SJCRH30 (cell line): ENCODE measurements around the gene TACC2. TPM values are rescaled to one million over a fixed set of nuclear protein-coding genes. Genes with fewer than 3 reads are reported as not detected.
"Not testable (repeated sequence)": the region's sequence is repeated elsewhere in the genome, so short reads cannot be mapped to it uniquely, and the experiment has no call there.

ENCODE experiments used
- DNase-seq, 2 experiments: peaks; one replicate each; pipeline ENCODE4 v3.0.0-alpha.2; 2015 to 2020
- H3K27ac ChIP-seq: fragments of 250-450 bp; sonication (Bioruptor Pico); 2 replicates; pipeline ENCODE4 v1.5.1; 2020; ENCODE audit warnings: mild to moderate bottlenecking, moderate library complexity
- H3K27me3 ChIP-seq: fragments of 250-450 bp; sonication (Bioruptor Pico); 2 replicates; pipeline ENCODE4 v1.5.1; 2020; ENCODE audit warnings: mild to moderate bottlenecking, moderate library complexity
- H3K36me3 ChIP-seq: fragments of 250-450 bp; sonication (Bioruptor Pico); 2 replicates; pipeline ENCODE4 v1.5.1; 2020; ENCODE audit warnings: mild to moderate bottlenecking, moderate library complexity
- H3K4me1 ChIP-seq: fragments of 250-450 bp; sonication (Bioruptor Pico); 2 replicates; pipeline ENCODE4 v1.5.1; 2020; ENCODE audit warnings: mild to moderate bottlenecking, moderate library complexity
- H3K4me3 ChIP-seq: fragments of 250-450 bp; sonication (Bioruptor Pico); 2 replicates; pipeline ENCODE4 v1.5.1; 2020; ENCODE audit warnings: mild to moderate bottlenecking, moderate library complexity
- H3K9me3 ChIP-seq: fragments of 250-450 bp; sonication (Bioruptor Pico); replicated peaks from 2 replicates; pipeline ENCODE4 v1.5.1; 2020; ENCODE audit warnings: mild to moderate bottlenecking, moderate library complexity
- total RNA-seq: library from RNA; depleted of rRNA; stranded (reverse); fragments of >200 nt; shearing (Covaris generic); gene quantifications from 2 replicates; pipeline ENCODE4 v1.2.3, GENCODE V29; 2014

The TACC2 gene
- total RNA-seq, 1 experiment from 2014 or later, result 30.5 TPM

- H3K4me1 ChIP-seq, result no peaks in the 10 kb centered on the region
- H3K36me3 ChIP-seq, result no peaks in the 10 kb centered on the region
- H3K27ac ChIP-seq, result no peak overlapping the region
- H3K4me3 ChIP-seq, result no peak overlapping the region
- H3K27me3 ChIP-seq, result peaks cover 5% of the 10 kb centered on the region
- H3K9me3 ChIP-seq, result peaks cover under 1% of the 10 kb centered on the region
- DNase-seq, result no peak
These were observed 18.5 kb downstream of the TACC2 start for GRCh38 chr10:122007415-122007814.

GRCh38 chr10:122010405-122011050, 21.6 kb downstream of the TACC2 start:
- Histone ChIP-seq H3K9me3 (no peaks in the 10 kb centered on the region), H3K36me3 (no peaks in the 10 kb centered on the region), H3K27me3 (peaks cover 19% of the 10 kb centered on the region), H3K4me1 (no peaks in the 10 kb centered on the region), H3K27ac (no peak overlapping the region), H3K4me3 (no peak overlapping the region)
- no peak for DNase-seq

DNA sequence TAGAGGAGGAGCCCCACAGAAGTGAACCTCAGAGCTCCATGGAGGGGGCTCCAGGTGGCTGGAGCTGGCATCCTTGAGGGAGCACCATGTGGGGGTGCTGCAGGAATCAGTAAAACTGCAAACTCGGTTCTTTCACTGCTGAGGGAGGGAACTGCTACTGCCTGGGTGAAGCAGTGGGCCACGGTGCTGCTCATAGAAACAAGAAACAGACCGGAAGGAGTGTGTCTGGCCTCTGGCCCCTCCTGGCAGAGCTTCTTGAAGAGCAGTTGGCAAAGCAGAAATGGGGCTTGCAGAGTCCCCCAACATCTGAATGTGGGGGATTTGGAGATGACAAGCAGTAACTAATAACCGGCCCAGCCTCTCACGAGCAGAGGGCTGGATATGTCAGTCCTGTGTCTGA, 23.8 kb downstream of the TACC2 start:
- Histone ChIP-seq H3K36me3 (no peaks in the 10 kb centered on the region), H3K27ac (no peak overlapping the region), H3K4me1 (no peaks in the 10 kb centered on the region), H3K9me3 (no peaks in the 10 kb centered on the region), H3K4me3 (no peak overlapping the region), H3K27me3 (peaks cover 23% of the 10 kb centered on the region)
- no peak for DNase-seq

GRCh38 chr10:122013311-122013780, 24.4 kb downstream of the TACC2 start:
- no peak for DNase-seq
- Histone ChIP-seq H3K27ac (no peak overlapping the region), H3K4me1 (no peaks in the 10 kb centered on the region), H3K4me3 (no peak overlapping the region), H3K27me3 (peaks cover 23% of the 10 kb centered on the region), H3K36me3 (no peaks in the 10 kb centered on the region), H3K9me3 (no peaks in the 10 kb centered on the region)

GRCh38 chr10:122014652-122015248, 25.8 kb downstream of the TACC2 start:
- Histone ChIP-seq H3K36me3 (no peaks in the 10 kb centered on the region), H3K27ac (no peak overlapping the region), H3K27me3 (peaks cover 34% of the 10 kb centered on the region), H3K4me3 (no peak overlapping the region), H3K4me1 (no peaks in the 10 kb centered on the region), H3K9me3 (no peaks in the 10 kb centered on the region)
- no peak for DNase-seq

- not testable (repeated sequence) for H3K4me3 ChIP-seq, H3K9me3 ChIP-seq, H3K36me3 ChIP-seq, H3K27ac ChIP-seq, DNase-seq, H3K4me1 ChIP-seq
- peaks cover 49% of the 10 kb centered on the region for H3K27me3 ChIP-seq
These were observed 29.0 kb downstream of the TACC2 start for GRCh38 chr10:122017926-122018325.

DNA sequence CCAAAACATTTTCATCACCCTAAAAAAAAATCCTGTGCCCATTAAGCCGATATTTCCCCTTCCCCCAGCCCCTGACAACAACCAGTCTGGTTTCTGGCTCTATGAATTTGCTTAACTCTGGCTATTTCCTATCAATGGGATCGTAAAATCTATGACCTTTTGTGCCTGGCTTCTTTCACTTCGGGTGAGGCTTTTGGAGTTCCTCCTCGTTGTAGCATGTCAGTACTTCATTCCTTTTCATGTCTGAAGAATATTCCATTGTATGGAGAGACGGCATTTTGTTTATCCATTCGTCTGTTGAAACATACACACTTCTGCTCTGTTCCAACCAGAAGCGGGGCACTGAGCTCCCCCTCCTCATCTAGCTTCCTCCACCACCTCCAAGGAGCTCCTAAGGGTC, 29.5 kb downstream of the TACC2 start:
- no peaks in the 10 kb centered on the region for H3K9me3 ChIP-seq
- H3K36me3 ChIP-seq, result no peaks in the 10 kb centered on the region
- no peaks in the 10 kb centered on the region; the same call in 1 of the 2 replicates for H3K4me1 ChIP-seq
- H3K27me3 ChIP-seq, result peaks cover 44% of the 10 kb centered on the region
- H3K4me3 ChIP-seq, result peak overlapping the region; percentile 21
- no peak overlapping the region for H3K27ac ChIP-seq
- no peak for DNase-seq

- H3K4me3 ChIP-seq, result peak overlapping the region; percentile 21
- DNase-seq, result peak; percentile 29 to 41
- no peak overlapping the region for H3K27ac ChIP-seq
- H3K27me3 ChIP-seq, result peaks cover 39% of the 10 kb centered on the region
- H3K36me3 ChIP-seq, result no peaks in the 10 kb centered on the region
- H3K9me3 ChIP-seq, result no peaks in the 10 kb centered on the region
- no peaks in the 10 kb centered on the region; the same call in 1 of the 2 replicates for H3K4me1 ChIP-seq
These were observed 30.0 kb downstream of the TACC2 start for GRCh38 chr10:122018951-122019413.

DNA sequence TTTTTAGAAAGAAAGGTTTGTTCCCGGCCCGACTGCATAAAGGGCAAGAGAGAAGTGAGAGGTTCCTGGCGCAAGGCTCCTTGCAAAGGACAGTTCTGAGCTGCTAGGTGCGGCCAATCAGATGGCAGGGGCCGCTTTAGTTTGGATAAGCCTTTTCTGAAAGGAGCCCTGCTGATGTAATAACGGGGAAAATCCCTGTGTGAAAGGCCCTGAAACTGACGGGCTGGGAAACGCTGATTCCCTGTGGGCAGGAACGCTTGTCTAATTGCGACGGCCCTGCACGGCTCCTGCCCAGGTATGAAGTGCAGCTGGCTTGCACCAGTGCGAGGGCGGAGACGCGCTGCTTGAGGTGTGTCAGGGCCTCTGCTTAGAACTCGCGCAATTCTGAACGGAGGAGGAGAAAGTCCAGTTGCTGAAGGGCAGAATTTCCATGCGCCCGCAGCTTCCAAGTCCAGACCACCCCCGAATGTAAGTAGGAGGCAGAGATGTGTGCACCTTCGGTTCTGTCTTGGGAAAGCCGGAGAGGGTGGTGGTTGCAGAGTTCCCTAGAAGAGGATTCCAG, 30.5 kb downstream of the TACC2 start:
- peak; percentile 29 to 39 for DNase-seq
- H3K27me3 ChIP-seq, result peaks cover 39% of the 10 kb centered on the region; the same call in 1 of the 2 replicates
- H3K4me1 ChIP-seq, result no peaks in the 10 kb centered on the region; the same call in 1 of the 2 replicates
- no peaks in the 10 kb centered on the region for H3K9me3 ChIP-seq
- peak overlapping the region; percentile 21 for H3K4me3 ChIP-seq
- no peaks in the 10 kb centered on the region for H3K36me3 ChIP-seq
- no peak overlapping the region for H3K27ac ChIP-seq

DNA sequence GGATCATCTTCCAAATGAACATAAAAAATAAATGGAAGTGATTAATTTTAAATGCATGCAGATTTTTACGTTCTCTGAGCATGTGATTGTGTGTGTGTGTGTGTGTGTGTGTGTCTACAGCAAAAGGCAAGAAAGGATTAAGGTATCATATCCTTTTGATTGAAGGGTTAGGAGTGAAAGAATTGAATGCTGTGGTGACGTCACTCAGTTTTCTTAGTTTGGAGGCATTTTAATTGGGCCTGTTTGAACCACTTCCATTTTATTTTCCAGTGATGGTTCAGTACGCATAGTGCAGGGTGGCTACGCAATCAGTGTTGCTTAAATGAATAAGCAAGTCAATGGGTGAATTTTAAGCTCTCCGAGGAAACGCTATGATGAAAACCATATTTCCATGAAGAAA, 31.3 kb downstream of the TACC2 start:
- Histone ChIP-seq H3K27ac (no peak overlapping the region), H3K4me1 (no peaks in the 10 kb centered on the region; the same call in 1 of the 2 replicates), H3K27me3 (peaks cover 38% of the 10 kb centered on the region; the same call in 1 of the 2 replicates), H3K4me3 (no peak overlapping the region), H3K9me3 (no peaks in the 10 kb centered on the region), H3K36me3 (no peaks in the 10 kb centered on the region)
- no peak for DNase-seq

GRCh38 chr10:122021379-122021778, 32.4 kb downstream of the TACC2 start:
- no peaks in the 10 kb centered on the region; the same call in 1 of the 2 replicates for H3K4me1 ChIP-seq
- H3K4me3 ChIP-seq, result no peak overlapping the region
- no peak overlapping the region for H3K27ac ChIP-seq
- H3K27me3 ChIP-seq, result peaks cover 35% of the 10 kb centered on the region; the same call in 1 of the 2 replicates
- H3K36me3 ChIP-seq, result no peaks in the 10 kb centered on the region
- DNase-seq, result no peak
- no peaks in the 10 kb centered on the region for H3K9me3 ChIP-seq

- H3K27me3 ChIP-seq, result peaks cover 33% of the 10 kb centered on the region; the same call in 1 of the 2 replicates
- H3K4me3 ChIP-seq, result no peak overlapping the region
- no peak for DNase-seq
- H3K4me1 ChIP-seq, result no peaks in the 10 kb centered on the region; the same call in 1 of the 2 replicates
- no peak overlapping the region for H3K27ac ChIP-seq
- H3K9me3 ChIP-seq, result no peaks in the 10 kb centered on the region
- H3K36me3 ChIP-seq, result no peaks in the 10 kb centered on the region
These were observed 32.9 kb downstream of the TACC2 start for GRCh38 chr10:122021828-122022227.

DNA sequence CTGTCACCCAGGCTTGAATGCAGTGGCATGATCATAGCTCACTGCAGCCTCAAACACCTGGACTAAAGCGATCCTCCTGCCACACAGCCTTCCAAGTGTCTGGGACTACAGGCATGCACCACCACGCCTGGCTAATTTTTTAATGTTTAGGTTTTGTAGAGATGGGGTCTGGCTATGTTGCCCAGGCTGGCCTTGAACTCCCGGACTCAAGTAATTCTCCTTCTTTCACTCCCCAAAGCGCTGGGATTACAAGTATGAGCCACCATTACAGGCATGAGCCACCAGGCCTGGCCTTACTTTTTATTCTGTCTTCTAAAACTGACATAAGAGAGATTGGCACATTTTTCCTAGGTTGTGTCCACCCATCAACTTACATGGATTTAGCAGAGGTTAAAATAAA, 33.3 kb downstream of the TACC2 start:
- no peak for DNase-seq
- Histone ChIP-seq H3K36me3 (no peaks in the 10 kb centered on the region), H3K4me1 (no peaks in the 10 kb centered on the region; the same call in 1 of the 2 replicates), H3K27ac (no peak overlapping the region), H3K9me3 (no peaks in the 10 kb centered on the region), H3K27me3 (peaks cover 31% of the 10 kb centered on the region; the same call in 1 of the 2 replicates), H3K4me3 (no peak overlapping the region)

- not testable (repeated sequence) for DNase-seq, H3K36me3 ChIP-seq, H3K27ac ChIP-seq, H3K4me3 ChIP-seq, H3K4me1 ChIP-seq, H3K9me3 ChIP-seq
- peaks cover 31% of the 10 kb centered on the region; the same call in 1 of the 2 replicates for H3K27me3 ChIP-seq
These were observed 34.3 kb downstream of the TACC2 start for GRCh38 chr10:122023257-122023656.
